GM18909 (cell line): ENCODE measurements around the gene MSI1.

Experiments used
- ATAC-seq: cut with Tn5 transposase; IDR thresholded peaks from one replicate; pipeline ENCODE4 v1.9.1; 2021; ENCODE audit warnings: mild to moderate bottlenecking; ENCODE audit not compliant: unreplicated experiment, poor library complexity

MSI1 gene

GRCh38 chr12:120378036-120378435, 9.1 kb upstream of the MSI1 start:
- ATAC-seq, result no peak

GRCh38 chr12:120377611-120378010, 8.6 kb upstream of the MSI1 start:
- ATAC-seq, result no peak

- ATAC-seq, result no peak
Observed at GRCh38 chr12:120376934-120377572, 8.1 kb upstream of the MSI1 start.

GRCh38 chr12:120376416-120376815, 7.5 kb upstream of the MSI1 start:
- no peak for ATAC-seq

GRCh38 chr12:120376009-120376408, 7.0 kb upstream of the MSI1 start:
- no peak for ATAC-seq

- no peak for ATAC-seq
Observed at GRCh38 chr12:120373683-120374082, 4.7 kb upstream of the MSI1 start.

GRCh38 chr12:120370343-120371243, 1.6 kb upstream of the MSI1 start:
- no peak for ATAC-seq

GRCh38 chr12:120369603-120370342, 809 bp upstream of the MSI1 start:
- no peak for ATAC-seq

- no peak for ATAC-seq
Observed at GRCh38 chr12:120367924-120368788, 808 bp downstream of the MSI1 start.

- ATAC-seq, result no peak
Observed at GRCh38 chr12:120367233-120367923, 1.6 kb downstream of the MSI1 start.

- ATAC-seq, result no peak
Observed at GRCh38 chr12:120366845-120367232, 2.1 kb downstream of the MSI1 start.

- ATAC-seq, result no peak
Observed at GRCh38 chr12:120366341-120366705, 2.6 kb downstream of the MSI1 start.

GRCh38 chr12:120365675-120366340, 3.2 kb downstream of the MSI1 start:
- ATAC-seq, result no peak

- ATAC-seq, result no peak
Observed at GRCh38 chr12:120364487-120364886, 4.5 kb downstream of the MSI1 start.

GRCh38 chr12:120363274-120363855, 5.6 kb downstream of the MSI1 start:
- ATAC-seq, result no peak

- no peak for ATAC-seq
Observed at GRCh38 chr12:120362516-120363273, 6.3 kb downstream of the MSI1 start.

GRCh38 chr12:120361506-120362208, 7.3 kb downstream of the MSI1 start:
- no peak for ATAC-seq
